Pancreas (tissue), 10 donors: ENCODE measurements around the gene AKT1S1. TPM values are rescaled to one million over a fixed set of nuclear protein-coding genes. Genes with fewer than 3 reads are reported as not detected.

Source experiments
- ATAC-seq, 4 donors: fragments of 200-7000 bp; cut with Tn5 transposase; one replicate each; pipeline versions ENCODE4 v1.8.0 to v1.9.1; 2020; ENCODE audit warnings: mild to moderate bottlenecking in 4 of 4, moderate library complexity in 4 of 4
- DNase-seq, 6 donors: peaks; one replicate each; pipeline ENCODE4 v3.0.0-alpha.2; 2020
- FAIRE-seq: peaks from 2 replicates; lab custom pipeline; 2012; peaks lifted over from hg19 to GRCh38; lab: Jason Lieb, UNC
- H3K27ac ChIP-seq, 4 donors: fragments of 200-600 bp; sonication (generic); 1 replicate in 3 of 4; 2 replicates in 1 of 4; pipeline versions ENCODE4 v1.5.0 to v1.8.0; 2020
- H3K27me3 ChIP-seq, 4 donors: fragments of 200-600 bp; one replicate each; pipeline ENCODE4 v1.8.0; 2021
- H3K36me3 ChIP-seq, 3 donors: fragments of 200-600 bp; sonication (generic) in 1 of 3; one replicate each; pipeline versions ENCODE4 v1.5.0 to v1.8.0; 2020 to 2021
- H3K4me1 ChIP-seq, 3 donors: fragments of 200-600 bp; one replicate each; pipeline ENCODE4 v1.8.0; 2021
- H3K4me3 ChIP-seq, 4 donors: fragments of 200-600 bp; sonication (generic) in 2 of 4; one replicate each; pipeline versions ENCODE4 v1.5.0 to v1.8.0; 2020 to 2021
- H3K9me3 ChIP-seq, 4 donors: fragments of 200-600 bp; one replicate each; pipeline ENCODE4 v1.8.0; 2021
- WGBS, 2 donors: extraction: QIAGEN DNeasy Blood & Tissue Kit; methylation state at CpG; one replicate each; pipeline ENCODE4 v1.1.7; 2013; 5-methylcytosine and 5-hydroxymethylcytosine counted together
- intact Hi-C, 3 donors: fragments of 100-400 bp; cut with DNase I; formaldehyde crosslinking; loops; one replicate each; pipeline versions ENCODE4 v1.11.1 to v1.14.2; 2022
- polyA plus RNA-seq, 2 donors: library from polyadenylated mRNA; stranded (reverse); fragments of 200-250 nt; gene quantifications; one replicate each; pipeline ENCODE4 v1.2.3, GENCODE V29; 2013
- total RNA-seq, 6 donors: library from RNA; stranded (reverse); fragmentation: NEBNext Ultra II Directional in 4 of 6; extraction: Animal tissue kit (Norgen Biotek cat#: 25700) in 4 of 6; gene quantifications; one replicate each; pipeline versions ENCODE4 v1.2.1 to v1.2.4, GENCODE V29; 2021 to 2023
- TF ChIP-seq, protein P1 (sequence below), 4 donors: fragments of 200-600 bp; sonication (generic) in 3 of 4; IDR thresholded peaks; one replicate each; pipeline versions ENCODE4 v1.5.0 to v1.8.0; 2021; ENCODE audit warnings: antibody characterized with exemption in 4 of 4
- donor health status: healthy with polysubstance abuse.
- donor health status: DM: no; HTN: no; CAD: no; lungs with moderate emphysema.
- donor health status: DM: no; HTN: no; CAD: no.
- donor health status: control.
- donor health status: control.
- donor health status: Bipolar disorder and iron deficiency.
- donor health status: DM: yes; HTN: yes; CAD: no.
- donor health status: DM: no; HTN: no; CAD: no.
- donor health status: DM: no; HTN: no; CAD: no.
- donor health status: DM: yes; HTN: yes; CAD: no.

Gene AKT1S1
- total and polyA plus RNA-seq, 8 donors = 13.8 to 31.1 (median 18.1) TPM

DNA sequence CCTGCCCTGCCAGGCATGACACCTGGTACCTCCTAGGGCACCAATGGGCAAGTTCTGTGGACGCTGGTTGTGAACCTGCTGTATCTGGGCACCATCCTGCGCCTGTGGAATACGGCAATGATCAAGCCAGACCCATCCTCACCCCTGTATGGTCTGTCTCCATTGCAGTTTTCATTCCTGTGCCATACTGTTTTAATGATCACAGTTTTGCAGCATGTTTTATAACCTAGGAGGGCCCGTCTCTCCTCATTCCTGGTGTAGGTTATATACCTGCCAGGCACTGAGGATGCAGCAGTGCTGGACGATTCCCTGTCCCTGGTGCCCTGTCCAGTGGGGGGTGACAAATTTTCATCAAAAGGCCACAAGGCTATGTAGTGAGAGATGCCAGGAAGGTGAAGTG is 5.9 kb upstream of the AKT1S1 start:
- H3K36me3 ChIP-seq = peaks cover 9 to 56% (median 46%) of the 10 kb centered on the region in 3 donors
- TF ChIP-seq, protein P1, sequence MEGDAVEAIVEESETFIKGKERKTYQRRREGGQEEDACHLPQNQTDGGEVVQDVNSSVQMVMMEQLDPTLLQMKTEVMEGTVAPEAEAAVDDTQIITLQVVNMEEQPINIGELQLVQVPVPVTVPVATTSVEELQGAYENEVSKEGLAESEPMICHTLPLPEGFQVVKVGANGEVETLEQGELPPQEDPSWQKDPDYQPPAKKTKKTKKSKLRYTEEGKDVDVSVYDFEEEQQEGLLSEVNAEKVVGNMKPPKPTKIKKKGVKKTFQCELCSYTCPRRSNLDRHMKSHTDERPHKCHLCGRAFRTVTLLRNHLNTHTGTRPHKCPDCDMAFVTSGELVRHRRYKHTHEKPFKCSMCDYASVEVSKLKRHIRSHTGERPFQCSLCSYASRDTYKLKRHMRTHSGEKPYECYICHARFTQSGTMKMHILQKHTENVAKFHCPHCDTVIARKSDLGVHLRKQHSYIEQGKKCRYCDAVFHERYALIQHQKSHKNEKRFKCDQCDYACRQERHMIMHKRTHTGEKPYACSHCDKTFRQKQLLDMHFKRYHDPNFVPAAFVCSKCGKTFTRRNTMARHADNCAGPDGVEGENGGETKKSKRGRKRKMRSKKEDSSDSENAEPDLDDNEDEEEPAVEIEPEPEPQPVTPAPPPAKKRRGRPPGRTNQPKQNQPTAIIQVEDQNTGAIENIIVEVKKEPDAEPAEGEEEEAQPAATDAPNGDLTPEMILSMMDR (IDR thresholded peaks at IDR 0.05) = no peak
- intact Hi-C loops = no loop called here
- H3K27ac ChIP-seq = no peak overlapping the region
- no peak for DNase-seq
- no peak for ATAC-seq
- FAIRE-seq = no peak
- H3K27me3 ChIP-seq = no peaks in the 10 kb centered on the region
- no peaks in the 10 kb centered on the region for H3K9me3 ChIP-seq
- peaks cover 0 to 3% (median 0%) of the 10 kb centered on the region in 3 donors for H3K4me1 ChIP-seq
- WGBS, 2 donors = 97 to 99% methylated on average over 5 of the region's 5 CpGs
- H3K4me3 ChIP-seq = no peak overlapping the region

DNA sequence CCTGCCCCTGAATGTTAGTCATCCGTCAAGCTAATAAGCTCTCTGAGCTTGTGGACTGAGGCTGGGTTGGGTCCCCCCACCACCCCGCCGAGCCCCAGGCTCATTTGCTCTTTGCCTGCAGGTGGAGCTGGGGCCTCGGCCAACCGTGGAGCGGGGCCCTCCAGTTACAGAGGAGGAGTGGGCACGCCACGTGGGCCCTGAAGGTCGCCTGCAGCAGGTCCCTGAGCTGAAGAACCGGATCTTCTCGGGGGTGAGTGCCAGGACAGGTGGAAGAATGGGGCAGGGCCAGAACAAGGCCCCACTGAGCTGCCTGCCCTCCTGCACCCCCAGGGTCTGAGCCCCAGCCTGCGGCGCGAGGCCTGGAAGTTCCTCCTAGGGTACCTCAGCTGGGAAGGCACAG is 5.5 kb upstream of the AKT1S1 start:
- intact Hi-C loops = no loop called here
- Histone ChIP-seq H3K4me3 (no peak overlapping the region), H3K27me3 (no peaks in the 10 kb centered on the region), H3K4me1 (peaks cover 0 to 3% (median 0%) of the 10 kb centered on the region in 3 donors), H3K27ac (no peak overlapping the region), H3K36me3 (peaks cover 9 to 56% (median 46%) of the 10 kb centered on the region in 3 donors), H3K9me3 (no peaks in the 10 kb centered on the region)
- DNase-seq (no peak), FAIRE-seq (no peak), ATAC-seq (no peak)
- WGBS, 2 donors = 95 to 98% methylated on average over 14 of the region's 14 CpGs
- TF ChIP-seq, protein P1 (IDR thresholded peaks at IDR 0.05) = no peak

DNA sequence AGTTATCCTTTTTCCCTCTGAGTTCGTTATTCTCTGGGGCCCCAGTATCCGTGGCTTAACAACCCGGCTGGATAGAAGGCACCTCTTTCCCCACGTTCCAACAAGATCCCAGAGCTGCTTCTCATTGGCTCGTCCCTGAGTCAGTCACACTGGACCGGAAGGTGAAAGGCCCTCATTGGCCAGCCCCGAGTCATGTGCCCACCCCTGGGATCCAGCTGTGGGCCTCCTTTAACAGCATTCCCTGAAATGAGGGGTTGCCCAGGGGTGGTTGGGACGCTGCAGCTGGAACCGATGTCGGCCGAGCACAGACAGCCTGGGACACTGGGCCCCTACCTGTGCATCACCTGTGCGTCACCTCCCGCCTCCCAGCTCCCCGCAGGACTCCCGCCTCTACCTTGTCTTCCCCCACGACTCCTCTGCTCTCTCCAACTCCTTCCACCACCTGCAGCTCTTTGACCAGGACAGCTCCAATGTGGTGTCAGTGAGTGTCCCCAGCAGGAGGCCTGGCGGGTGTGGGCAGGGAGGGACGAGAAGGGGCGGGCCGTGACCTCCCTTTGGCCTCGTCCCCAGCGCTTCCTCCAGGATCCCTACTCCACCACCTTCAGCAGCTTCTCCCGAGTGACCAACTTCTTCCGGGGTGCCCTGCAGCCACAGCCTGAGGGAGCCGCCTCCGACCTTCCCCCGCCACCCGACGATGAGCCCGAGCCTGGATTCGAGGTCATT is 4.7 kb upstream of the AKT1S1 start:
- peaks cover 0 to 3% (median 0%) of the 10 kb centered on the region in 3 donors for H3K4me1 ChIP-seq
- peaks cover 9 to 56% (median 46%) of the 10 kb centered on the region in 3 donors for H3K36me3 ChIP-seq
- intact Hi-C loops = no loop called here
- no peak overlapping the region for H3K27ac ChIP-seq
- DNase-seq = peak in 1 of 6 donors; percentile 23
- no peaks in the 10 kb centered on the region for H3K9me3 ChIP-seq
- H3K27me3 ChIP-seq = no peaks in the 10 kb centered on the region
- ATAC-seq = no peak
- no peak overlapping the region for H3K4me3 ChIP-seq
- no peak for FAIRE-seq
- WGBS, 2 donors = 93 to 94% methylated on average over 31 of the region's 31 CpGs
- TF ChIP-seq, protein P1 (IDR thresholded peaks at IDR 0.05) = no peak

DNA sequence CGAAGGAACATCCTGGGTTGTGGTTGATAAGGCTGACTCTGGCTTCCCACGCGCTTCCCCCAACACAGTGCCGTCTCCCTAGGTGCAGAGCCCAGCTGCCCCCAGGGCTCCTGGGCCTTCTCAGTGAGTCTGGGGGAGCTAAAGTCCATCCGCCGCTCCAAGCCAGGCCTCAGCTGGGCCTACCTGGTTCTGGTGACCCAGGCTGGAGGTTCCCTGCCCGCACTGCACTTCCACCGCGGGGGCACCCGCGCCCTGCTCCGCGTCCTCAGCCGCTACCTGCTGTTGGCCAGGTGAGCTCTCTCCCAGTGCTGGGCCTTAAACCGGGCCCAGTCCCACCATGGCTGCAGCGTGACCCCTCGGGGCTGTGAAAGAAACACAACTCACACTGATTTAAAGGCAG is 4.0 kb upstream of the AKT1S1 start:
- WGBS, 2 donors = 96 to 97% methylated on average over 16 to 17 of the region's 17 CpGs
- intact Hi-C loops = no loop called here
- peaks cover 9 to 56% (median 46%) of the 10 kb centered on the region in 3 donors for H3K36me3 ChIP-seq

More for the DNA sequence above, 4.0 kb upstream of the AKT1S1 start:
- no peaks in the 10 kb centered on the region for H3K9me3 ChIP-seq
- peaks cover 0 to 3% (median 0%) of the 10 kb centered on the region in 3 donors for H3K4me1 ChIP-seq
- no peaks in the 10 kb centered on the region for H3K27me3 ChIP-seq
- H3K4me3 ChIP-seq = no peak overlapping the region
- no peak overlapping the region for H3K27ac ChIP-seq
- TF ChIP-seq, protein P1 (IDR thresholded peaks at IDR 0.05) = no peak
- FAIRE-seq (no peak), DNase-seq (peak in 1 of 6 donors; percentile 14), ATAC-seq (no peak)
